GM19468 (cell line): ENCODE data around the gene TMEM196.
"Not testable (repeated sequence)": the region's sequence is repeated elsewhere in the genome, so short reads cannot be mapped to it uniquely, and the experiment has no call there.

Experiments used
- ATAC-seq: cut with Tn5 transposase; IDR thresholded peaks from one replicate; pipeline ENCODE4 v1.9.1; 2021; ENCODE audit warnings: mild to moderate bottlenecking, moderate library complexity, moderate number of reproducible peaks; ENCODE audit not compliant: unreplicated experiment; ENCODE audit errors: extremely low read depth

The TMEM196 gene

GRCh38 chr7:19708397-19709248 lies 64.8 kb downstream of the TMEM196 start, which contains the start of gene POLR1F:
Gene POLR1F (minus strand): TSS chr7:19709037. CDS start chr7:19709016, 21 bp downstream.
- ATAC-seq = peak; percentile 98

GRCh38 chr7:19707240-19707639 lies 66.2 kb downstream of the TMEM196 start:
- no peak for ATAC-seq

- no peak for ATAC-seq
Observed at GRCh38 chr7:19705663-19706062, 67.8 kb downstream of the TMEM196 start.

- no peak for ATAC-seq
Observed at GRCh38 chr7:19701471-19701870, 71.9 kb downstream of the TMEM196 start.

- ATAC-seq = no peak
Observed at GRCh38 chr7:19700936-19701335, 72.5 kb downstream of the TMEM196 start.

GRCh38 chr7:19698331-19698730 lies 75.1 kb downstream of the TMEM196 start:
- ATAC-seq = no peak

- no peak for ATAC-seq
Observed at GRCh38 chr7:19696926-19697325, 76.5 kb downstream of the TMEM196 start.

GRCh38 chr7:19692111-19692828 lies 81.1 kb downstream of the TMEM196 start:
- ATAC-seq = no peak

GRCh38 chr7:19690736-19691135 lies 82.7 kb downstream of the TMEM196 start:
- no peak for ATAC-seq

GRCh38 chr7:19689130-19689529 lies 84.3 kb downstream of the TMEM196 start:
- not testable (repeated sequence) for ATAC-seq

GRCh38 chr7:19681596-19681995 lies 91.8 kb downstream of the TMEM196 start:
- ATAC-seq = no peak

- peak; percentile 34 for ATAC-seq
Observed at GRCh38 chr7:19677180-19677579, 96.2 kb downstream of the TMEM196 start.

GRCh38 chr7:19675816-19676215 lies 97.6 kb downstream of the TMEM196 start:
- ATAC-seq = no peak

- no peak for ATAC-seq
Observed at GRCh38 chr7:19674266-19674960, 99.0 kb downstream of the TMEM196 start.

GRCh38 chr7:19670806-19671205 lies 102.6 kb downstream of the TMEM196 start:
- no peak for ATAC-seq
